OCI-LY7 (cell line): ENCODE data around the gene SAE1. TPM values are rescaled to one million over a fixed set of nuclear protein-coding genes. Genes with fewer than 3 reads are reported as not detected.

Experiments
- BruUV-seq: library from RNA; stranded (reverse); fragments of 400-500 nt; replicated peaks from 2 replicates; lab custom pipeline; 2021; lab: Mats Ljungman, UMichigan
- CTCF ChIA-PET: fragments of 300-600 bp; sonication (Branson Sonifier 250); formaldehyde crosslinking; loops from one replicate; lab custom pipeline; 2022; ENCODE audit warnings: antibody characterized with exemption; ENCODE audit not compliant: unreplicated experiment; lab: Charles Lee
- POLR2A ChIA-PET: fragments of 300-600 bp; sonication (Branson Sonifier 250); formaldehyde crosslinking; loops from one replicate; lab custom pipeline; 2022; ENCODE audit warnings: antibody characterized with exemption; lab: Charles Lee
- DNase-seq: peaks from one replicate; pipeline ENCODE4 v3.0.0-alpha.2; 2015; ENCODE audit warnings: low spot score
- H2AFZ ChIP-seq: fragments of 200-600 bp; sonication (generic), shearing (Covaris generic); 2 replicates; pipeline ENCODE4 v1.6.1; 2014; ENCODE audit warnings: mild to moderate bottlenecking, antibody characterized with exemption, low read length, moderate library complexity
- H3K27ac ChIP-seq: fragments of 200-600 bp; sonication (generic); 2 replicates; pipeline ENCODE4 v1.5.1; 2014; ENCODE audit warnings: mixed run types, low read depth, mild to moderate bottlenecking, moderate library complexity, low read length, inconsistent platforms; ENCODE audit not compliant: poor library complexity, severe bottlenecking
- H3K36me3 ChIP-seq: fragments of 200-600 bp; sonication (generic); 2 replicates; pipeline ENCODE4 v1.6.1; 2014; ENCODE audit warnings: mild to moderate bottlenecking, antibody characterized with exemption, low read length, moderate library complexity, mixed read lengths; ENCODE audit not compliant: insufficient read depth
- H3K4me1 ChIP-seq: fragments of 200-600 bp; sonication (generic); 2 replicates; pipeline ENCODE4 v1.5.1; 2014; ENCODE audit warnings: mild to moderate bottlenecking, low read length; ENCODE audit not compliant: insufficient read depth, poor library complexity, severe bottlenecking
- H3K4me2 ChIP-seq: fragments of 200-600 bp; sonication (generic); 2 replicates; pipeline ENCODE4 v1.6.1; 2014; ENCODE audit warnings: mild to moderate bottlenecking, low read length
- H3K4me3 ChIP-seq: fragments of 200-600 bp; sonication (generic); 2 replicates; pipeline ENCODE4 v1.5.1; 2014; ENCODE audit warnings: mild to moderate bottlenecking, low read depth, low read length; ENCODE audit not compliant: poor library complexity, severe bottlenecking
- H3K79me2 ChIP-seq: fragments of 200-600 bp; sonication (generic); 2 replicates; pipeline ENCODE4 v1.6.1; 2016; ENCODE audit warnings: low read depth, mild to moderate bottlenecking, low read length, moderate library complexity, mixed read lengths; ENCODE audit not compliant: insufficient read depth
- H3K9me2 ChIP-seq: fragments of 200-600 bp; sonication (generic); 2 replicates; pipeline ENCODE4 v1.6.1; 2016; ENCODE audit warnings: mild to moderate bottlenecking, low read length, mixed read lengths; ENCODE audit not compliant: insufficient read depth
- H3K9me3 ChIP-seq: fragments of 200-600 bp; sonication (generic); 2 replicates; pipeline ENCODE4 v1.6.1; 2014; ENCODE audit warnings: mild to moderate bottlenecking, mixed run types, low read length, mixed read lengths
- H4K20me1 ChIP-seq: fragments of 200-600 bp; sonication (generic); 2 replicates; pipeline ENCODE4 v1.6.1; 2014; ENCODE audit warnings: mild to moderate bottlenecking, antibody characterized with exemption, low read length, moderate library complexity, mixed read lengths; ENCODE audit not compliant: insufficient read depth
- CTCF ChIP-seq: fragments of 200-600 bp; sonication (generic); conservative IDR thresholded peaks from 2 replicates; pipeline ENCODE4 v1.5.1; 2014; ENCODE audit warnings: mild to moderate bottlenecking, antibody characterized with exemption, low read length, moderate library complexity, mixed read lengths
- EZH2phosphoT487 ChIP-seq: fragments of 200-600 bp; sonication (generic); IDR thresholded peaks from 2 replicates; pipeline ENCODE4 v1.6.1; 2018; ENCODE audit warnings: low read depth, borderline replicate concordance, mild to moderate bottlenecking, mixed run types, antibody characterized with exemption, low read length, moderate library complexity, mixed read lengths
- intact Hi-C: fragments of 100-400 bp; cut with micrococcal nuclease; formaldehyde crosslinking; loops from one replicate; pipeline ENCODE4 v1.10.0; 2022; ENCODE audit not compliant: unreplicated experiment
- total RNA-seq, 2 experiments: library from RNA; depleted of rRNA in 1 of 2; stranded (reverse); fragments of >200 nt in 1 of 2; shearing (Covaris generic) in 1 of 2; gene quantifications; 2 replicates each; pipeline ENCODE4 v1.2.3, GENCODE V29; 2014 to 2022

Gene SAE1
- total RNA-seq, 2 experiments from 2014 or later = 144 to 165 TPM

GRCh38 chr19:47124937-47125668 is 5.5 kb upstream of the SAE1 start:
- ChIA-PET POLR2A (no interaction called here), CTCF (no interaction called here)
- peak; percentile 74 for DNase-seq
- Histone ChIP-seq H3K4me3 (no peak overlapping the region), H4K20me1 (no peaks in the 10 kb centered on the region), H3K9me2 (no peaks in the 10 kb centered on the region), H3K36me3 (no peaks in the 10 kb centered on the region), H3K4me2 (no peak overlapping the region), H2AFZ (no peak overlapping the region; the same call in 1 of the 2 replicates), H3K4me1 (peaks cover 3% of the 10 kb centered on the region), H3K27ac (no peak overlapping the region), H3K9me3 (no peaks in the 10 kb centered on the region), H3K79me2 (no peaks in the 10 kb centered on the region)
- no TSS peak for BruUV-seq
- intact Hi-C loops = loop anchor here (1.0 to 2.0 kb wide), 2 partner anchors 46 to 112 kb away; no protein-coding TSS in a partner anchor
- TF ChIP-seq CTCF (peak; percentile 92), EZH2phosphoT487 (no peak)

- TF ChIP-seq CTCF (no peak), EZH2phosphoT487 (no peak)
- ChIA-PET CTCF (no interaction called here), POLR2A (interaction anchor here (0.7 kb wide), 1 partner anchor 26 kb away, joined by 4 read pairs; no protein-coding TSS in a partner anchor)
- no peak overlapping the region for H3K4me3 ChIP-seq
- no peak overlapping the region for H3K4me2 ChIP-seq
- no peak overlapping the region for H2AFZ ChIP-seq
- no peak overlapping the region for H3K27ac ChIP-seq
- H3K9me2 ChIP-seq = no peaks in the 10 kb centered on the region
- no peak for DNase-seq
- peaks cover 7% of the 10 kb centered on the region for H3K4me1 ChIP-seq
- H4K20me1 ChIP-seq = no peaks in the 10 kb centered on the region
- BruUV-seq = no TSS peak
- no peaks in the 10 kb centered on the region for H3K36me3 ChIP-seq
- intact Hi-C loops = loop anchor here (1.0 to 2.0 kb wide), 2 partner anchors 46 to 113 kb away; no protein-coding TSS in a partner anchor
- H3K79me2 ChIP-seq = no peaks in the 10 kb centered on the region
- no peaks in the 10 kb centered on the region for H3K9me3 ChIP-seq
Observed at GRCh38 chr19:47125669-47125938, 5.0 kb upstream of the SAE1 start.

GRCh38 chr19:47129579-47129978 is 1.1 kb upstream of the SAE1 start:
- POLR2A ChIA-PET = interaction anchor here (0.6 kb wide), 1 partner anchor 81 kb away, joined by 5 read pairs; no protein-coding TSS in a partner anchor
- H3K79me2 ChIP-seq = peaks cover 39% of the 10 kb centered on the region
- no TSS peak for BruUV-seq

More at GRCh38 chr19:47129579-47129978, 1.1 kb upstream of the SAE1 start:
- intact Hi-C loops = no loop called here
- CTCF ChIA-PET = no interaction called here
- Histone ChIP-seq H3K4me2 (no peak overlapping the region), H3K36me3 (peaks cover 32% of the 10 kb centered on the region), H3K4me1 (peaks cover 33% of the 10 kb centered on the region), H2AFZ (peak overlapping the region; percentile 92), H3K9me2 (no peaks in the 10 kb centered on the region), H3K4me3 (no peak overlapping the region), H3K9me3 (no peaks in the 10 kb centered on the region), H4K20me1 (peaks cover 16% of the 10 kb centered on the region; the same call in 1 of the 2 replicates), H3K27ac (no peak overlapping the region)
- no peak for DNase-seq
- TF ChIP-seq CTCF (no peak), EZH2phosphoT487 (no peak)
